SH-SY5Y (cell line): ENCODE data around the gene RIN2.

Experiments
- GATA2 ChIP-seq: IDR thresholded peaks from 2 replicates; pipeline ENCODE4 v1.6.1; 2011; ENCODE audit warnings: mild to moderate bottlenecking, low read depth, low read length
- GATA3 ChIP-seq: IDR thresholded peaks from 2 replicates; pipeline ENCODE4 v1.6.1; 2011; ENCODE audit warnings: low read depth, mild to moderate bottlenecking, low read length, moderate library complexity

DNA sequence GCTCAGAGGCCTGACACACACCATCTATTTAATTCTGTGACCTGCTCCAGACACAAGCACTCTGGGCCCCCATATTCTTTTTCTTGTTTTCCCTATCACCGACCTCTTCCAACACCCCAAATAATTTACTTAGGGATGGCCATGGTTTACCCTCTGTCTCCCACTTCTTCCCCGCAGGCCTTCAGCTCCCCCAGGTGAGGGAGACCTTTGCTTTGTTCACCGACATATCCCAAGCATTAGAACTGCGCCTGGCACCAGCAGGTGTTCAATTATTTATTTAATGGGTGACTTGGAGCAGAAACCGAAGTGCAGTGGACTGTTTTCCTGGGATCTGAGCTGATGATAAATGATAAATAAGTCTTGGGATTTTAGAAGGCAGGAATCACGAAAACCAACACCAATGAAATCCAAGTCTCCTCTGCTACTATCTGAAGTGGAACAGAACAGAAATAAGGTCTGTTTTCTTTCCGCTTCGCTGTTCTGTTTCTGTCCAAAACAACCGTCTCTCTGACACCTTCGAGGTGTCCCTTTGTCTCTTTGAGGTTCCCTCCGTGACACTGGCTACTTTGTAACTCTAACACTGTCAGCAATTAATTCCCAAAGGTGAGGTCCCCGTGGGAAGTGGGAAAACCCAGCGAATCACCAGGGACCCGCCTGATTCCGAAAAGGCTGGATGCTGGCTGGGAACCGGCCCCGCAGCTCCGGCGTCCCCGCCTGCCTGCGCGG lies 1.1 kb upstream of the RIN2 start:
- TF ChIP-seq GATA2 (no peak), GATA3 (no peak)
